Choroid plexus epithelial cell (primary cell): ENCODE data around the gene TLK1.
A peak's percentile ranks its signal among the peaks of the same experiment; 100 is the strongest.

Experiments
- DNase-seq: peaks from one replicate; pipeline ENCODE4 v3.0.0-alpha.2; 2010; ENCODE audit warnings: low read depth
- H3K4me3 ChIP-seq: 2 replicates; pipeline ENCODE4 v1.5.1; 2011; ENCODE audit warnings: low read depth, mild to moderate bottlenecking, control low read depth, low read length, moderate library complexity
- CTCF ChIP-seq: conservative IDR thresholded peaks from 2 replicates; pipeline ENCODE4 v1.5.1; 2011; ENCODE audit warnings: low read depth, mild to moderate bottlenecking, control low read depth, inconsistent platforms, low read length, moderate library complexity

Gene TLK1

GRCh38 chr2:171042253-171042969, 118.3 kb downstream of the TLK1 start:
- H3K4me3 ChIP-seq = no peak overlapping the region
- no peak for TF ChIP-seq CTCF
- DNase-seq = no peak

GRCh38 chr2:171036532-171036931, 124.2 kb downstream of the TLK1 start:
- no peak for TF ChIP-seq CTCF
- no peak overlapping the region for H3K4me3 ChIP-seq
- DNase-seq = no peak

GRCh38 chr2:171034315-171034714, 126.4 kb downstream of the TLK1 start:
- H3K4me3 ChIP-seq = no peak overlapping the region
- peak; percentile 27 for DNase-seq
- no peak for TF ChIP-seq CTCF

GRCh38 chr2:171025214-171025613, 135.5 kb downstream of the TLK1 start:
- DNase-seq = no peak
- no peak for TF ChIP-seq CTCF
- H3K4me3 ChIP-seq = no peak overlapping the region

GRCh38 chr2:171018522-171018921, 142.2 kb downstream of the TLK1 start:
- H3K4me3 ChIP-seq = no peak overlapping the region
- DNase-seq = no peak
- no peak for TF ChIP-seq CTCF

- TF ChIP-seq CTCF = no peak
- no peak overlapping the region for H3K4me3 ChIP-seq
- DNase-seq = no peak
These were observed 144.6 kb downstream of the TLK1 start for GRCh38 chr2:171016125-171016524.

GRCh38 chr2:171013851-171014250, 146.8 kb downstream of the TLK1 start:
- no peak overlapping the region for H3K4me3 ChIP-seq
- no peak for TF ChIP-seq CTCF
- DNase-seq = no peak
